A673 (cell line): ENCODE measurements around the gene AKT3. TPM values are rescaled to one million over a fixed set of nuclear protein-coding genes. Genes with fewer than 3 reads are reported as not detected.

ENCODE experiments used
- BruUV-seq: library from RNA; stranded (reverse); fragments of 400-500 nt; replicated peaks from 2 replicates; lab custom pipeline; 2021; lab: Mats Ljungman, UMichigan
- CTCF ChIA-PET: fragments of 300-600 bp; sonication (Branson Sonifier 250); formaldehyde crosslinking; loops from one replicate; lab custom pipeline; 2022; ENCODE audit warnings: antibody characterized with exemption; lab: Charles Lee
- POLR2A ChIA-PET: fragments of 300-600 bp; sonication (Branson Sonifier 250); formaldehyde crosslinking; loops from one replicate; lab custom pipeline; 2022; ENCODE audit warnings: antibody characterized with exemption; ENCODE audit not compliant: low non-redundant PET; lab: Charles Lee
- DNase-seq: peaks from one replicate; pipeline ENCODE4 v3.0.0-alpha.2; 2015; ENCODE audit warnings: low spot score
- H3K27ac ChIP-seq: fragments of 200-600 bp; sonication (generic); 2 replicates; pipeline ENCODE4 v1.5.1; 2016; ENCODE audit warnings: mixed run types, low read depth, mild to moderate bottlenecking, mixed read lengths, antibody characterized with exemption, low read length; ENCODE audit not compliant: poor library complexity, severe bottlenecking
- H3K27me3 ChIP-seq: fragments of 200-600 bp; sonication (generic); replicated peaks from 2 replicates; pipeline ENCODE4 v1.6.1; 2017; ENCODE audit warnings: mixed run types, low read depth, mild to moderate bottlenecking, mixed read lengths, antibody characterized with exemption, low read length; ENCODE audit not compliant: insufficient read depth, poor library complexity
- H3K36me3 ChIP-seq: fragments of 200-600 bp; sonication (generic); 2 replicates; pipeline ENCODE4 v1.6.1; 2016; ENCODE audit warnings: mixed run types, mild to moderate bottlenecking, mixed read lengths, antibody characterized with exemption, low read length; ENCODE audit not compliant: insufficient read depth, poor library complexity, severe bottlenecking
- H3K4me1 ChIP-seq: fragments of 200-600 bp; sonication (generic); 2 replicates; pipeline ENCODE4 v1.6.1; 2017; ENCODE audit warnings: mixed run types, mild to moderate bottlenecking, mixed read lengths, antibody characterized with exemption, low read length; ENCODE audit not compliant: insufficient read depth, poor library complexity, severe bottlenecking
- H3K4me3 ChIP-seq: fragments of 200-600 bp; sonication (generic); 2 replicates; pipeline ENCODE4 v1.5.1; 2016; ENCODE audit warnings: low read depth, mixed run types, mild to moderate bottlenecking, mixed read lengths, low read length; ENCODE audit not compliant: poor library complexity, severe bottlenecking
- H3K9me3 ChIP-seq: fragments of 200-600 bp; sonication (generic); 2 replicates; pipeline ENCODE4 v1.6.1; 2016; ENCODE audit warnings: mixed run types, low read depth, mild to moderate bottlenecking, mixed read lengths, antibody characterized with exemption, low read length; ENCODE audit not compliant: poor library complexity, severe bottlenecking
- EZH2 ChIP-seq: fragments of 200-600 bp; sonication (generic); IDR thresholded peaks from 2 replicates; pipeline ENCODE4 v1.6.1; 2017; ENCODE audit warnings: borderline replicate concordance, low read depth, mild to moderate bottlenecking, mixed read lengths, antibody characterized with exemption, low read length; ENCODE audit not compliant: poor library complexity, severe bottlenecking
- intact Hi-C: fragments of 100-400 bp; cut with micrococcal nuclease; formaldehyde crosslinking; loops from one replicate; pipeline ENCODE4 v1.10.0; 2022; ENCODE audit not compliant: unreplicated experiment
- total RNA-seq: library from RNA; stranded (reverse); gene quantifications from 2 replicates; pipeline ENCODE4 v1.2.3, GENCODE V29; 2021
- TF ChIP-seq, protein P1 (sequence below): fragments of 300-800, 200-600 bp; sonication (generic); conservative IDR thresholded peaks from 2 replicates; pipeline ENCODE4 v1.5.1; 2017; ENCODE audit warnings: low read depth, mild to moderate bottlenecking, antibody characterized with exemption, low read length, moderate library complexity, mixed read lengths

The AKT3 gene
- total RNA-seq, 1 experiment from 2014 or later, result 14.4 TPM

DNA sequence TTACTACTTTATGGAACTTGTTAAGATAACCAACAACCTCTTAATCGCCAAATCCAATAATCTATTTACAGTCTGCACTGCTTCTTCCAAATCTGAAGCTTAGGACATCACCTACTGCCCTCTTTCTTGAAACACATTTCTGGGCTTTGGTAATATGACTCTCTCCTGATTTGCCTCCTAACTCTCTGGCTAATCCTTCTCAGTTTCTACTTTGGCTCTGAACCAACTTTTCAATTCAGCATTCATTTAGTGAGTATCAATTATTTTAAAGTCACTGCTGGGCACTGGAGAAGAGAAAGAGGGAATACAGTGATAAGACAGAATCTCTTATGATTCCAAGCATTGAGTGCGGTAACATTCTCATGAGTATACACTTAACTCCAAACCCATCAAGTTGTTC, 275.0 kb downstream of the AKT3 start:
- H3K27ac ChIP-seq, result no peak overlapping the region
- CTCF ChIA-PET, result no interaction called here
- intact Hi-C loops, result no loop called here

DNA sequence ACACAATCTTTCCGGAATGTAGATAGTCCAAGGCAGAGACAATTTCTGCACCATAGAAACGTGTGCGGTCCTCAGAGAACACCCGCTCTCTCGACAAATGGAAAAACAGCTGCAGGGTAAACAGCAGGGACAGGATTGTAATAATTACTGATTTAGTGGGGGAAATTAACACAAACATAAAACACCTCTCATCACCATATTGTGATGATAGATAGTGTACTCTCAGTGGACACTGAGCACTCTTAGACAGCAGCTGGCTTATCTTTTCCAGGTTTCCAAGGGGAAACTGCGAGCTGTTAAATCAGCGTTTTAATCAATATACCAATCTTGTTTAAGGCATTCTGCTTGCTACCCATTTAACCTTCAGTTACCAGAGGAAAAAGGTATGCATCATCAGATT, 277.1 kb downstream of the AKT3 start:
- BruUV-seq, result no TSS peak
- ChIA-PET CTCF (no interaction called here), POLR2A (no interaction called here)
- no peak overlapping the region for H3K27ac ChIP-seq
- H3K9me3 ChIP-seq, result no peaks in the 10 kb centered on the region
- no peaks in the 10 kb centered on the region for H3K27me3 ChIP-seq
- DNase-seq, result no peak
- H3K4me3 ChIP-seq, result no peak overlapping the region
- no peaks in the 10 kb centered on the region for H3K4me1 ChIP-seq
- H3K36me3 ChIP-seq, result no peaks in the 10 kb centered on the region
- intact Hi-C loops, result no loop called here
- TF ChIP-seq, protein P1, sequence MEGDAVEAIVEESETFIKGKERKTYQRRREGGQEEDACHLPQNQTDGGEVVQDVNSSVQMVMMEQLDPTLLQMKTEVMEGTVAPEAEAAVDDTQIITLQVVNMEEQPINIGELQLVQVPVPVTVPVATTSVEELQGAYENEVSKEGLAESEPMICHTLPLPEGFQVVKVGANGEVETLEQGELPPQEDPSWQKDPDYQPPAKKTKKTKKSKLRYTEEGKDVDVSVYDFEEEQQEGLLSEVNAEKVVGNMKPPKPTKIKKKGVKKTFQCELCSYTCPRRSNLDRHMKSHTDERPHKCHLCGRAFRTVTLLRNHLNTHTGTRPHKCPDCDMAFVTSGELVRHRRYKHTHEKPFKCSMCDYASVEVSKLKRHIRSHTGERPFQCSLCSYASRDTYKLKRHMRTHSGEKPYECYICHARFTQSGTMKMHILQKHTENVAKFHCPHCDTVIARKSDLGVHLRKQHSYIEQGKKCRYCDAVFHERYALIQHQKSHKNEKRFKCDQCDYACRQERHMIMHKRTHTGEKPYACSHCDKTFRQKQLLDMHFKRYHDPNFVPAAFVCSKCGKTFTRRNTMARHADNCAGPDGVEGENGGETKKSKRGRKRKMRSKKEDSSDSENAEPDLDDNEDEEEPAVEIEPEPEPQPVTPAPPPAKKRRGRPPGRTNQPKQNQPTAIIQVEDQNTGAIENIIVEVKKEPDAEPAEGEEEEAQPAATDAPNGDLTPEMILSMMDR, result no peak
- no peak for TF ChIP-seq EZH2

More for the DNA sequence above, 275.0 kb downstream of the AKT3 start:
- H3K4me3 ChIP-seq, result no peak overlapping the region
- POLR2A ChIA-PET, result no interaction called here
- no peak for TF ChIP-seq EZH2
- TF ChIP-seq, protein P1, result no peak
- no peaks in the 10 kb centered on the region for H3K27me3 ChIP-seq
- peak; percentile 4 for DNase-seq
- no peaks in the 10 kb centered on the region for H3K4me1 ChIP-seq
- H3K9me3 ChIP-seq, result no peaks in the 10 kb centered on the region
- no TSS peak for BruUV-seq
- no peaks in the 10 kb centered on the region for H3K36me3 ChIP-seq

DNA sequence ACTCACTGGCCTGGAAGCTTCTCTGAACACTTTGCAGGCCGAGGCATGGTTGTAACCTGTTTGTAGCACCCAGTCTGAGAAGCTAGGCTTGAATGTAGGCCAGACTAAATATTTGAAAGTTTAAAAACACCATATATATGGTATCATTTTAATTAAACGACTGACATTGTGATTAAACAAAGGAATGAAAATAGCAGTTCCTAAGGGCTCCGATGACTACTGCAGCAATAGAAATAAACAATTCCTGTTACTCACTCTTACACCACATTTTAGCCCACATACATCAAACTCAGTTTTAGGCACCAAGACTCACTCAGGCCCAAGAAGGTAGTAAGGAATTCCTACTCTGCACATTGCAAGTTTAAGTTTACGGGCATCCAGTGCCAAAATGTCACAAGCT, 281.2 kb downstream of the AKT3 start:
- CTCF ChIA-PET, result no interaction called here
- no peak overlapping the region for H3K27ac ChIP-seq
- no peak for DNase-seq

More for the DNA sequence above, 281.2 kb downstream of the AKT3 start:
- no TSS peak for BruUV-seq
- H3K36me3 ChIP-seq, result no peaks in the 10 kb centered on the region
- intact Hi-C loops, result no loop called here
- H3K4me3 ChIP-seq, result no peak overlapping the region
- no peaks in the 10 kb centered on the region for H3K27me3 ChIP-seq
- no peaks in the 10 kb centered on the region for H3K4me1 ChIP-seq
- POLR2A ChIA-PET, result no interaction called here
- no peaks in the 10 kb centered on the region for H3K9me3 ChIP-seq
- TF ChIP-seq EZH2, result no peak
- TF ChIP-seq, protein P1, result no peak
